Body of pancreas (tissue), 4 donors: ENCODE data around the gene MCCC2.

Experiments used
- POLR2A ChIP-seq, 3 donors: fragments of 450-650 bp; IDR thresholded peaks; one replicate each; pipeline ENCODE4 v1.6.1; 2016; ENCODE audit warnings: antibody characterized with exemption in 3 of 3, mild to moderate bottlenecking in 2 of 3
- TF ChIP-seq, protein P1 (sequence below), 7 experiments: fragments of 450-650 bp in 4 of 7; fragments of 200-600 bp in 3 of 7; sonication (generic) in 3 of 7; IDR thresholded peaks; one replicate each; pipeline ENCODE4 v1.5.1; 2016 to 2019; ENCODE audit warnings: antibody characterized with exemption in 7 of 7

DNA sequence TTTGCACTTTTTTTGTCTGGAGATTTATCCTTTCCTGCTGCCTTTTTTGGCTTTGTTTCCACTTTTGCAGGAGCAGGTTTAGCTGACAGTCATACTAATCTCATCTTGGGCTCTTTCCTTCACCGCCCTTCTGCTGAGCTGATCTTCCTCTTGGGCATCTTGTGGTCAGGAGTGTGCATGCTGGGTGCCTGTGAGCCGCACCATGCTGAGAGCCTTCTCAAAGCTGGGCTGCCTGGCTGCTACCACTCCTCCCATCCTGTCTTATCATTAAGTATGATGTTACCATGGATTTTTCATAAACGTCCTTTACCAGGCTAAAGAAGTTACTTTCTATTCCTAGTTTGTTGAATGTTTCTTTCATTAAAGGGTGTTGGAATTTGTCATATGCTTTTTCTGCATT, 49.5 kb upstream of the MCCC2 start:
- TF ChIP-seq, protein P1, sequence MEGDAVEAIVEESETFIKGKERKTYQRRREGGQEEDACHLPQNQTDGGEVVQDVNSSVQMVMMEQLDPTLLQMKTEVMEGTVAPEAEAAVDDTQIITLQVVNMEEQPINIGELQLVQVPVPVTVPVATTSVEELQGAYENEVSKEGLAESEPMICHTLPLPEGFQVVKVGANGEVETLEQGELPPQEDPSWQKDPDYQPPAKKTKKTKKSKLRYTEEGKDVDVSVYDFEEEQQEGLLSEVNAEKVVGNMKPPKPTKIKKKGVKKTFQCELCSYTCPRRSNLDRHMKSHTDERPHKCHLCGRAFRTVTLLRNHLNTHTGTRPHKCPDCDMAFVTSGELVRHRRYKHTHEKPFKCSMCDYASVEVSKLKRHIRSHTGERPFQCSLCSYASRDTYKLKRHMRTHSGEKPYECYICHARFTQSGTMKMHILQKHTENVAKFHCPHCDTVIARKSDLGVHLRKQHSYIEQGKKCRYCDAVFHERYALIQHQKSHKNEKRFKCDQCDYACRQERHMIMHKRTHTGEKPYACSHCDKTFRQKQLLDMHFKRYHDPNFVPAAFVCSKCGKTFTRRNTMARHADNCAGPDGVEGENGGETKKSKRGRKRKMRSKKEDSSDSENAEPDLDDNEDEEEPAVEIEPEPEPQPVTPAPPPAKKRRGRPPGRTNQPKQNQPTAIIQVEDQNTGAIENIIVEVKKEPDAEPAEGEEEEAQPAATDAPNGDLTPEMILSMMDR (IDR thresholded peaks at IDR 0.05) = no peak
- no peak for TF ChIP-seq POLR2A (IDR thresholded peaks at IDR 0.05)
